Left ventricle myocardium inferior (tissue), 1 donor: ENCODE data around the gene PAQR8. TPM values are rescaled to one million over a fixed set of nuclear protein-coding genes. Genes with fewer than 3 reads are reported as not detected.

Experiments
- DNase-seq: peaks from one replicate; pipeline ENCODE4 v3.0.0-alpha.2; 2020
- H3K27ac ChIP-seq: fragments of 200-600 bp; replicated peaks from 2 replicates; pipeline ENCODE4 v1.8.0; 2021
- H3K27me3 ChIP-seq: fragments of 200-600 bp; 2 replicates; pipeline ENCODE4 v1.8.0; 2021; ENCODE audit warnings: low read depth
- H3K36me3 ChIP-seq: fragments of 200-600 bp; 2 replicates; pipeline ENCODE4 v1.8.0; 2021
- H3K4me1 ChIP-seq: fragments of 200-600 bp; 2 replicates; pipeline ENCODE4 v1.8.0; 2021
- H3K4me3 ChIP-seq: fragments of 200-600 bp; 2 replicates; pipeline ENCODE4 v1.8.0; 2021; ENCODE audit warnings: mild to moderate bottlenecking, moderate library complexity
- H3K9me3 ChIP-seq: fragments of 200-600 bp; replicated peaks from 2 replicates; pipeline ENCODE4 v1.8.0; 2021
- intact Hi-C: fragments of 100-400 bp; cut with micrococcal nuclease; formaldehyde crosslinking; loops from one replicate; pipeline ENCODE4 v1.11.0; 2022
- total RNA-seq: library from RNA; stranded (reverse); fragmentation: NEBNext Ultra II Directional; extraction: Animal tissue kit (Norgen Biotek cat#: 25700); gene quantifications from one replicate; pipeline ENCODE4 v1.2.1, GENCODE V29; 2021
- TF ChIP-seq, protein P1 (sequence below): fragments of 200-600 bp; IDR thresholded peaks from 2 replicates; pipeline ENCODE4 v1.8.0; 2021; ENCODE audit warnings: antibody characterized with exemption, mild to moderate bottlenecking, borderline replicate concordance
- donor health status: DM: no; HTN: yes; CAD: no; lungs with severe emphysema.

Gene PAQR8
- total RNA-seq, 1 donor from 2014 or later: 2.0 TPM

DNA sequence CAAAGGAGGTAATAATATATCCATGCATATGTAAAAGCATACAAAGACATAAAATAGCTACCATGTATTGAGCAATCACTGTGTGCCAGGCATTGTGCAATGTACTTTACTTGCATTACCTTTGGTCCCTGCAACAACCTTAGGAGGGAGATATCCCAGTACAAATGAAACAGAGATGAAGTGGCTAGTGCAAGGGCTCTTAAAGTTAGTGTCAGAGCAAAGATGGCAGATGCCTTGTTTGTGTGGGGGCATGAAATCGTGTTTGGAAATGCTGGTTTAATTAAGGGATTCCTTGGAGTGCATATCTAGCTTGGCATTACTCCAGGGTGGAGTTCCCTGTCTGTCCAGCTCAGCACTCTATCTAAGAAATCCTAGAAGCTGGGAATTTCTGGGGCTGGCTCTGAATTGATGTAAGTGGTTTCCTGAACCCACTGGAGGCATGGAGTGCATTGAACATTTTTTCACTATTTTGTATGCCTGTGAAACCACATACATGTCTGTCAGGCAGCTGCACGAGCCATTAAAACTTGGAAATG is 9.8 kb downstream of the PAQR8 start:
- DNase-seq: no peak
- H3K4me3 ChIP-seq: no peak overlapping the region
- H3K4me1 ChIP-seq: peaks cover 4% of the 10 kb centered on the region
- TF ChIP-seq, protein P1, sequence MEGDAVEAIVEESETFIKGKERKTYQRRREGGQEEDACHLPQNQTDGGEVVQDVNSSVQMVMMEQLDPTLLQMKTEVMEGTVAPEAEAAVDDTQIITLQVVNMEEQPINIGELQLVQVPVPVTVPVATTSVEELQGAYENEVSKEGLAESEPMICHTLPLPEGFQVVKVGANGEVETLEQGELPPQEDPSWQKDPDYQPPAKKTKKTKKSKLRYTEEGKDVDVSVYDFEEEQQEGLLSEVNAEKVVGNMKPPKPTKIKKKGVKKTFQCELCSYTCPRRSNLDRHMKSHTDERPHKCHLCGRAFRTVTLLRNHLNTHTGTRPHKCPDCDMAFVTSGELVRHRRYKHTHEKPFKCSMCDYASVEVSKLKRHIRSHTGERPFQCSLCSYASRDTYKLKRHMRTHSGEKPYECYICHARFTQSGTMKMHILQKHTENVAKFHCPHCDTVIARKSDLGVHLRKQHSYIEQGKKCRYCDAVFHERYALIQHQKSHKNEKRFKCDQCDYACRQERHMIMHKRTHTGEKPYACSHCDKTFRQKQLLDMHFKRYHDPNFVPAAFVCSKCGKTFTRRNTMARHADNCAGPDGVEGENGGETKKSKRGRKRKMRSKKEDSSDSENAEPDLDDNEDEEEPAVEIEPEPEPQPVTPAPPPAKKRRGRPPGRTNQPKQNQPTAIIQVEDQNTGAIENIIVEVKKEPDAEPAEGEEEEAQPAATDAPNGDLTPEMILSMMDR: no peak
- H3K9me3 ChIP-seq: no peaks in the 10 kb centered on the region
- no peaks in the 10 kb centered on the region for H3K27me3 ChIP-seq
- peaks cover 3% of the 10 kb centered on the region for H3K36me3 ChIP-seq
- H3K27ac ChIP-seq: no peak overlapping the region
- intact Hi-C loops: no loop called here

DNA sequence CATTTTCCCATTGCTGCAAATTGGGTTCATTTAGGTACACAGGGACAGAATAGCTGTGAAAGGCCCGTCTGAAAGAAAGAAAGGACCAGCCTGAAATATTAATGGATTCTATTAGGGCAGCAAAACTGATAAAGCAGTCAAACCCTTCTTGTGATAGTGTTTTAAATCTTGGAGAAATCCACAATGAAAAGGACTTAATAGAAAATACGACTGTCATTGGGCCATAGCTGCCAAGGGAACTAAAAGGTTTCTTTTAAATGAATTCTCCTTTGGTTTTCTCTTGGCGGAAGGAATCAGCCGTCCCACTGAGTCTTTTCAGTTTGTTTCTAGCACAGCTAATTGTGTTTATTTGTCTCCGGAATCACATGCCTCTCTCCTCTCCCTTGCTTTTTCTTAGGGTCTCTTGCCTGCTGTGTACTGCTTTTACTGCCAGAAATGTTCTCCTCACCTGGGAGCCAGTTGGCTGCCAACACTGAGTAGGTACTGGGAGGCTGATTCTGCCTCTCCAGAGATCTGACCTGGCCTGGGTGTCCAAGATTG is 11.3 kb downstream of the PAQR8 start:
- H3K36me3 ChIP-seq: no peaks in the 10 kb centered on the region
- H3K9me3 ChIP-seq: no peaks in the 10 kb centered on the region
- peaks cover 19% of the 10 kb centered on the region for H3K4me1 ChIP-seq
- H3K27ac ChIP-seq: no peak overlapping the region
- H3K4me3 ChIP-seq: no peak overlapping the region
- H3K27me3 ChIP-seq: no peaks in the 10 kb centered on the region
- intact Hi-C loops: no loop called here
- TF ChIP-seq, protein P1: no peak
- no peak for DNase-seq

DNA sequence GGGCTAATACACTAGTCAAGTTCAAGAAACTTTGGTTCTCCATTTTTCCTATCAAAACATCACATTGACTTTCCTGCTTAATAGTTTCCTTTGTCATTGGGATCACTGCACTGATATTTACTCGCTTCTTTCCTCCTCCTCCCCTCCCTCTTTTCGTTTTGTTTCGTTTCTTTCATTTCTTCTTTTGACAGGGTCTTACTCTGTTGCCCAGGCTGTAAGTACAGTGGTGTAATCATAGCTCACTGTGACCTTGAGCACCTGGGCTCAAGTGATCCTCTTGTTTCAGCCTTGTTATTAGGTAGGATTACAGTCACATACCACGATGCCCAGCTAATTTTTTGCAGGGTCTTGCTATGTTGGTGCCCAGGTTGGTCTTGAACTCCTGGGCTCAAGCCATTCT is 12.3 kb downstream of the PAQR8 start:
- Histone ChIP-seq H3K27me3 (no peaks in the 10 kb centered on the region), H3K36me3 (no peaks in the 10 kb centered on the region)

DNA sequence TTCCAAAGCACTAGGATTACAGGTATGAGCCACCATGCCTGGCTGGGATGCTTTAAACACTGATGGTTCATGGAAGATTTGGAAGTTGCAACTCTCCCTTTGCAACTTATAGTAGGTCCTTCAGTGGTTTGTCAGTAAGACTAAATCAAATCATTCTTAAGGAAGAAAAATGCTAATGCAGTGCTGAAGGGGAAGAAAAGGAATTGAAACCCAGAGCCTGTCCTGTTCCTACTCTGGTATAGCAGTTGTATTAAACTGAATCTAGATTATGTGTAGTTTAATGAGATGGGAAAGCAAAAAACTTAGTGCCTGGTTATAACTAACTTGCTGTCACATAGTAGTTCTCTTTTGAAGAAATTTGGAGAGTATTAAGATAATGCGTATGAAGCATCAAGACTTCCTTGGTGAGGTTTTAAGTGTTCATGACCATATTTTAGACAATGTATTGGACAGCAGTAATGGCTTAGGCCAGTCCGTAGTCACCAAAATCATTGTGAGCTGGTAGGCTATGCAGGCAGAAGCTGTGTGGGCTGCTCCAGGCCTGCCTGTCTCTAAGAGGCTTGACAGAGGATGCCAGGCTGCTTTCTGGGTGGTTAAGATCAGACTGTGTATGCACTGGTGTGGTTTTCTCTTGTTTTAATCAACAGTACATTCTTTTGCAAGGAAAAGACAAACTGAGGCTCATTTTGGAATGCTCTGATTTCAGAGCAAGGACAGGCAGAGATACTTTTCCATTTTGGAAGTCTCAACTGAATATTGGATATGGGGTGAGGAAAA is 14.0 kb downstream of the PAQR8 start:
- H3K36me3 ChIP-seq: no peaks in the 10 kb centered on the region
- H3K9me3 ChIP-seq: no peaks in the 10 kb centered on the region
- H3K4me3 ChIP-seq: no peak overlapping the region
- H3K27ac ChIP-seq: no peak overlapping the region
- H3K27me3 ChIP-seq: no peaks in the 10 kb centered on the region
- TF ChIP-seq, protein P1: no peak
- DNase-seq: no peak
- intact Hi-C loops: no loop called here
- H3K4me1 ChIP-seq: peaks cover 19% of the 10 kb centered on the region

More for the DNA sequence above, 12.3 kb downstream of the PAQR8 start:
- H3K9me3 ChIP-seq: no peaks in the 10 kb centered on the region
- H3K4me3 ChIP-seq: no peak overlapping the region
- H3K4me1 ChIP-seq: peaks cover 19% of the 10 kb centered on the region
- no peak overlapping the region for H3K27ac ChIP-seq
- intact Hi-C loops: no loop called here
- TF ChIP-seq, protein P1: no peak
- DNase-seq: no peak

DNA sequence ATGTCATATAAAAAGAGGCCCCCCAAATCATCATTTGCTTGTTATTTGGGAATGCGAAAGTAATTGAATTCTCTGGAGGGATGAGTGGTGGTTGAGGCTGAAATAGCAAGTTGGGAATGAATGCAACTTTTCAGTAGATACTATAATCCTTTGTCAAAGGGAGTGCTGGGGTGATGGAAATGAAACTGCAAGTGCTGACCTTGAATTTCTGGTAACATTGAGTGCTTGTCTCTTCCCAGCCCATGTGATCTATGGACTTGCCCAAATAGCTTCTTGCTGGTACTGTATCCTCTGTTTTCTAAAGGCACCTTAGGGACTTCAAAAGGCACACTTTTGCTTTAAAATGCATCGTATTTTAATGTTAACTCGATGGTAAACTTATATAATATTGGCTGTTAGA is 14.8 kb downstream of the PAQR8 start:
- H3K4me1 ChIP-seq: peaks cover 19% of the 10 kb centered on the region
- no peaks in the 10 kb centered on the region for H3K36me3 ChIP-seq
- H3K9me3 ChIP-seq: no peaks in the 10 kb centered on the region
- DNase-seq: no peak
- TF ChIP-seq, protein P1: no peak
- H3K27ac ChIP-seq: no peak overlapping the region
- intact Hi-C loops: no loop called here
- no peak overlapping the region for H3K4me3 ChIP-seq
- H3K27me3 ChIP-seq: no peaks in the 10 kb centered on the region
